Measurements from ENCODE around the gene NOL12.

DNA sequence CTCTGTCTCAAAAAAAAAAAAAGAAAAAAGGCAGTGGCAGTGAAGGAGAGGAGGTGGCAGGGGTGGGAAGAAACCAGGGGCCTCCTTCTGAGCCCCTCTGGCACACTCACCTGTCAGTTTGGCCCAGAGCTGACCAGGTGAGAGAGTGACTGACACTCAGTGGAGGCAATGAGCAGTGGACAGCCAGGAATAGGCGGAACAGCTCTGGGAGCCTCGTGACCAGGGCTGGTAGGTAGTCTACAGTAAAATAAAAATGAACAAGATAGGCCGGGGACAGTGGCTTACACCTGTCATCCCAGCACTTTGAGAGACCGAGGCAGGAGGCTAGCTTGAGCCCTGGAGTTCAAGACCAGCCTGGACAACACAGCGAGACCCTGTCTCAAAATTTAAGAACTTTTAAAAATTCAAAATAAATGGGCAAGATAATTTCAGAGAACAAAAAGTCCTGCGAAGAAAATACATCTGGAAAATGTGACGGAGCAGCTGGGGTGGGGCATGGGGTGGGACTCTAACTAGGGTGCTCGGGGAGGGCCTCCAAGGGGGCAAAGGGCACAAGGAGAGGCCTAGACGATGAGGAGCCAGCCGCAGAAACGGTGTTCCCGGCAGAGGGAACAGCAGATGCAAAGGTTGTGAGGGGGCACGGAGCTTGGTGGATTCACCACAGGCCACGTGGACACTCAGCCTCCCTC lies 31.4 kb upstream of the NOL12 start:
- TF ChIP-seq TCF7L2 (IDR thresholded peaks at IDR 0.05; ENCODE audit: low read depth, low read length), result no peak
- TF ChIP-seq, protein P1, sequence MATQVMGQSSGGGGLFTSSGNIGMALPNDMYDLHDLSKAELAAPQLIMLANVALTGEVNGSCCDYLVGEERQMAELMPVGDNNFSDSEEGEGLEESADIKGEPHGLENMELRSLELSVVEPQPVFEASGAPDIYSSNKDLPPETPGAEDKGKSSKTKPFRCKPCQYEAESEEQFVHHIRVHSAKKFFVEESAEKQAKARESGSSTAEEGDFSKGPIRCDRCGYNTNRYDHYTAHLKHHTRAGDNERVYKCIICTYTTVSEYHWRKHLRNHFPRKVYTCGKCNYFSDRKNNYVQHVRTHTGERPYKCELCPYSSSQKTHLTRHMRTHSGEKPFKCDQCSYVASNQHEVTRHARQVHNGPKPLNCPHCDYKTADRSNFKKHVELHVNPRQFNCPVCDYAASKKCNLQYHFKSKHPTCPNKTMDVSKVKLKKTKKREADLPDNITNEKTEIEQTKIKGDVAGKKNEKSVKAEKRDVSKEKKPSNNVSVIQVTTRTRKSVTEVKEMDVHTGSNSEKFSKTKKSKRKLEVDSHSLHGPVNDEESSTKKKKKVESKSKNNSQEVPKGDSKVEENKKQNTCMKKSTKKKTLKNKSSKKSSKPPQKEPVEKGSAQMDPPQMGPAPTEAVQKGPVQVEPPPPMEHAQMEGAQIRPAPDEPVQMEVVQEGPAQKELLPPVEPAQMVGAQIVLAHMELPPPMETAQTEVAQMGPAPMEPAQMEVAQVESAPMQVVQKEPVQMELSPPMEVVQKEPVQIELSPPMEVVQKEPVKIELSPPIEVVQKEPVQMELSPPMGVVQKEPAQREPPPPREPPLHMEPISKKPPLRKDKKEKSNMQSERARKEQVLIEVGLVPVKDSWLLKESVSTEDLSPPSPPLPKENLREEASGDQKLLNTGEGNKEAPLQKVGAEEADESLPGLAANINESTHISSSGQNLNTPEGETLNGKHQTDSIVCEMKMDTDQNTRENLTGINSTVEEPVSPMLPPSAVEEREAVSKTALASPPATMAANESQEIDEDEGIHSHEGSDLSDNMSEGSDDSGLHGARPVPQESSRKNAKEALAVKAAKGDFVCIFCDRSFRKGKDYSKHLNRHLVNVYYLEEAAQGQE (IDR thresholded peaks at IDR 0.05; ENCODE audit: insufficient read depth in 1 of 2, low read depth in 2 of 2, low read length in 1 of 2), result no peak
- no peak for TF ChIP-seq CTCF (IDR thresholded peaks at IDR 0.05)

Measured in Panc1 (cell line).